HG03520 (cell line): ENCODE results near the gene UBE2V1.

Source experiments
- ATAC-seq: cut with Tn5 transposase; IDR thresholded peaks from one replicate; pipeline ENCODE4 v1.9.1; 2021; ENCODE audit warnings: mild to moderate bottlenecking, moderate library complexity; ENCODE audit not compliant: unreplicated experiment

UBE2V1 gene

DNA sequence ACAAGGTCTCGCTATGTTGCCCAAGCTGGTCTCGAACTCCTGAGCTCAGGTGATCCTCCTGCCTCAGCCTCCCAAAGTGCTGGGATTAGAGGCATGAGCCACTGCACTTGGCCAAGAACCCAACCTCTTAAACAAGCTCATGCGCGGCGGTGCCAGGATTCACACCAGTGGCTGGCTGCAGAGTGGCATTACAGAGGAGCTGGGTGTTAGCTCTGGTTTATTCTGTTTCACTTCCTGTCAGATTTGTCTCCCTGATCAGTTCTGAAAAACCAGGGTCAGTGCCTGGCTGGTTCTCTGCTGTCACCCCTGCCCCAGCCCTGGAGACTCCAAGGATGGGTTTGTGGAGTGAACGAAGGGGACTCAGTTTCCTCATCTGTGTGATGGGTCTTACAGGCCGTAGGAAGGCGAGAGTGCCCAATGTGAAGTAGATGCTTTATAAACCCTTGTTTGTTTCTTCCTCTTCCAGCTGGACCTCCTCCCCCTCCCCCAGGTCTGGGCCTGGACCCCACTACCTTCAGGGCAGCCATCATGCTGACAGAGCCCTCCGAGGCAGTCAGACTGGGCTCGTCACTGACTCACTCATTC, 63.4 kb downstream of the UBE2V1 start:
- ATAC-seq = no peak

DNA sequence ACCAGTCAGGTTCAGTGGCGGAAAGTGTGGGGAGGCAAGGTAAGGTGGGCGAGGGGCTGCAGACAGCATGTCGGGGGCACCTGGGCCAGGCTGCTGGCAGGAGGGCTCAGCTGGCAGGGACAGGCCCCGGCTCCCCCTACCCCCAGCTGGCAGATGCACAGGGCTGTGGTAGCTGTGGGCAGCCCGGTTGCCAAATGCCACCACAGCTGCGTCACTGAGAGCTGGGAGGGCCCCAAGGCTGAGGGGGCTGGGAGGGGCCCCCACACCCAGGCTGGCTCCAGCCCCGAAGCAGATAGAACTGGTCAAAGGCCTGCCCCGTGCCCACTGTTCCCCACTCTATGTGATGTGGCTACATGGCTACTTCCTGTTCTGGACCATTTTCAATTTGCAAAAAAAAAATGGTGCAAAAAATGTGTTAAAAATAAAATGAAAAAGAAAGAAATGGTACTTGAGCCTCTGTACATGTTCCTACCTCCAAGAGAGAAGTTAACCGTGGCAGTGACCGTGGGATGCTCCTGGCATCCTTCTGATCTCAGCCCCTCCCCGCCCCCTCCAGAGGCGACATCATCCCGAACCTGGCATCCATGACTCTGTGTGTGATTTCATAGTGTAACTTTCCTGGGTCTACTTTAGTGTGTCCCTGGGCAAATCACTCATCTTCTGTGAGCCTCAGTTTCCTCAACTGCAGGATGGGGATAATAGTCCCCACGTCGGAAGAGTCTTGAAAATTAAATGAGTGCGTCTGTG, 64.4 kb downstream of the UBE2V1 start:
- no peak for ATAC-seq

DNA sequence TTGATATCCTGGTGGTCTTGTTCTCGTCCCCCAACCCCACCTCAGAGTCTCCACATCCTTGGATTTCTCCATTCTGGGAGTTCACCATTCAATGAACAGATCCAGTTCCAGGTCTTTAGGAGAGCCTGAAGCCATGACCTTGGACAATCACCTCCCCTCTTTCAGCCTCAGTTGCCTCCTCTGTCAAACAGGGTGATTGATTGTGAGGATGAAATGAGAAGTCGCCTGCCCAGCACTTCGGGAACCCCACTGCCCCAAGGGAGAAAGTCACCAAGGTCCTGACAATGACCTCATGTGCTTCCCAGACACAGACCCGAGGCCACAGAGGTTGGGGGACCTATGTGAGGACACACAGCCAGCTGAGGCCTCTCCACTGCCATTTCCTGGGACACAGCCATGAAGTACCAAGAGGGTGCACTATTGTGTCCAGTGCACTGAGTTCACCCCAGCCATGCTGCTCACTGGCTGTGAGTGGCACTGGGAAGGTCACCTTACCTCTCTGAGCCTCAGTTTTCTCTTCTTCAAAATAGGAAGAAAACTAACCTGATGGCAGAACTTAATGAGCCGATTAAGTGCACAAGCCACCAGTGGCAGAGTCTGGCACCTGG, 68.5 kb downstream of the UBE2V1 start:
- no peak for ATAC-seq

DNA sequence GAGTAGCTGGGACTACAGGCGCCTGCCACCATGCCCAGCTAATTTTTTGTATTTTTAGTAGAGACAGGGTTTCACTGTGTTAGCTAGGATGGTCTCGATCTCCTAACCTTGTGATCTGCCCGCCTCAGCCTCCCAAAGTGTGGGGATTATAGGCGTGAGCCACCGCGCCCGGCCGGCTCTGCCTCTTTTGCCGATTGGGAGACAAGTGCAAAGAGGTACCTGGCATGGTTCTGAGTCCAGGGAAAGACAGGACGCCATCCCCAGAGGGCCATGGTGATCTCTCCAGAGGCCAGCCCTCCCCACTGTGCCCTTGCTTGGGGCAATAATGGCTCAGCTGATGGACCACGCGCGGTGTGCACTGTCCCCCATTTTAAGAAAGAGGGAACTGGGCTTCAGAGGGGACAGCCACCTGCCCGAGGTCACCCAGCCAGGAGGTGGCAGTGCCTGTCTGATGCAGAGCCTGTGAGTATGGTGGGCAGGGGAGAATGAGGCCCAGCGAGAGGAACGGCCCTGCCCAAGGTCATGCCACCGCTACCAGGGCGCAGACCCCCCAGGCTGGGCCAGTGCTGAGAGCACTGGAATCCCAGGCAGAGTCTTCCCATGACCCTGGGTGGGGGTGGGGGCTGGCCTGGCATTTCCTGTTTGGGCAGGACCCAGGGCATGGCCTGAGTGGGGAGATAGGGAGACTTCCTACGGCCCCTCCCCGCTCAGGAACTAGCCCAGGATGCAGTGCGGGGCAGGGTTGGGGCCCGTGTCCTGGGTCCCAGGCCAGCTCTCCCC, 69.2 kb downstream of the UBE2V1 start:
- ATAC-seq = no peak

DNA sequence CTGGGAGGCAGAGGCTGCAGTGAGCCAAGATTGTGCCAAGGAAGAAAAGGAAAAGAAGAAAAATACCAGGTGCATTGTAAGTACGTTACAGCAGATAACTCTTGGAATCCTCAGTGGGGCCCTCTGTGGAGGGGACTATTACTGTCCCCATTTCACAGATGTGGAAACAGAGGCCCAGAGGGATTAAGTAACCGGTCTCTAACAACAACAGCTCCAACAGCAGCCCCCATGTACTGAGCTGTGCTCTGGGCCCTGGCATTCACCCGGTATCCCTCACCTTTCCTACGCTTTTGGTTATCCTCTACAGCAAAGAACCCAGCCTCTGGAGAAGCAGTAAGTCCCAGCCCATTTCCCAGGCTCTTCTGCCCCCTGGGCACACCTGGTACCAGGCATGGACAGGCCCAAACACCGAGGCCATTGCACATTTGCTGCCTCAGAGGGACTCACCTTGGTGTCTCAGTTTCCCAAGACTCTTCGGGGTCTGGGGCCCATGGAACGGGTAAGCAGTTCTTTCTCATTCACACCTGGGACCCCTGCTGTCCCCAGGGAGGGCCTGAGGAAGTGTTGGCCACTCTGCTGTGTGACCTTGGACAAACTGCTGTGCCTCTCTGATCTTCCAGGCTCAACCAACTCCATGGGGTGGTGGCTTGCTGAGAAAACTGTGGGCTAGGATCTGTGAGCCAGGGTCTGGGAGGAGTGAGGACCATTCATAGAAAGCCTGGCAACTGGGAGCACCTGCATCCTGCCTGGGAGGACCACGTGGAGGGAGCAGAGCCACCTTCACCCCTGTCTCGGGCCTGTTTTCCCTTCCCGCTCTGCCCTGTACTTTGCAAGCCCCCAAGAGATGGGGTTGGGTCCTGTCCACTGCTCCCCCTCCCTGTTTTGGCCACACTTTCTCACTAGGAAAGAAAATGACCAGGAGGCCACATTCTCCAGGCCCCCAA, 70.3 kb downstream of the UBE2V1 start:
- no peak for ATAC-seq

DNA sequence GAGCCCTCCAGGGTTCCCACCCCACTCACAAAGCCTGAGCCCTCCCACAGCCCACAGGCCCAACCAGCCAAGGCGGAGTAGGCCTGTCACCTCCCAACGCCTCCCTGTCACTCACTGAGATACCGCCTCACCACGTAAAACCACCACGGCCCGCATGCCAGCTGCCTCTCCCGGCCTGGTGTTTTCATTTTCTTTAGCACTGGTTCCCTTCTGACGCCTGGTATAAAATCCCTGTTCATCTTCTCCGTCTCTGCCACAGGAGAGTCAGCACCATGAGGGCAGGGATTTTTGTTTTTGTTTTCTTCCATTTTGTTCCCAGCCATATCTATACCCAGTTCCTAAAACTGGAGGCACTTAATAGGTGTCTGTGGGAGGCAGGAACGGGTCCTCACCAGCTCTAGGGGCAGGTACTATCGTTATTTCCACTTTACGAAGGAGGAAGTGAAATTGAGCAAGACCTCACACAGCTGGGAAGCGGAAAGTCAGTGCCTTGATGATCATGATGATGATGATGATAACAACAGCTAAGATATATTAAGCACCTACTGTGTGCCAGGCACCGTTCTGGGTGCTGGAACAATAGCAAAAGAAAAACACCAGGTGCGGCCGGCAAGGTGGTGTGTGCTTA, 71.6 kb downstream of the UBE2V1 start:
- ATAC-seq = no peak

DNA sequence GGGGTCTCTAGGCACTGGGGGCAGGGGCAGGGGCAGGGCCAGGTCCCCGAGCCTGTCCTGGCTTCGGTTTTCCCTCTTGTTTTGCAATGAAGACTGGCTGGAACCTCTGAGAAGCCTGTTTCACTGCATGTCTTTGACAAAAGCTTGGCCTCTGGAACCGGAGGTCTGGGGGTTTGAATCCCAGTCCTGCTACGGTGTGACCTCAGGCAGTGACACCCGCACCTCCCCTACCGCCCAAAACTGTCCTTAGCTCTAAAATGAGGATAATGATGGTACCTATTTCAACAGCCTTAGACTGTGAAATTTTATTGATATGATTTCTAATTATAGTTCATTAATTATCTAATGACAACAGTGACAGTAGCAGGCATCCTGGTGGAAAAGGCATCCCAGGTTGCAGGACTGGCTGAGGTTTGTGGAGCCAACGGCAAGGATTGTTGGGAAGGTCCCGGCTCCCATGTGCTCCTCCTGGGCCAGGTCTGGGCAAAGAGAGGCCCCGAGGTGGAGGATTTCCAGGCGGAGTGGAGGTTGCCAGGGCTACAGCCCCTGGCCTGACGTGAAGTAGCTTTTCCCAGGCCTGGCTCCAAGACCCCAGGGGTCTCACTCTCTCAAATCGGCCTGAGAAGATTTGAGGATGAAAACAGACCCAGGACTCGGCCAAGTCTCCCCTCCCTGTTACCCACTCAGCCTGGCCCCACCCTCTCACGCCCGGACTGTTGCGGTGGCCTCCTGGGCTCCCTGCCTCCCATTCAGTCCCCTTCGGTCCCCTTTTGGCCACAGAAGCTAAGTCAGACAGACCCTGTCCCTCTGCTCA, 72.3 kb downstream of the UBE2V1 start:
- no peak for ATAC-seq

DNA sequence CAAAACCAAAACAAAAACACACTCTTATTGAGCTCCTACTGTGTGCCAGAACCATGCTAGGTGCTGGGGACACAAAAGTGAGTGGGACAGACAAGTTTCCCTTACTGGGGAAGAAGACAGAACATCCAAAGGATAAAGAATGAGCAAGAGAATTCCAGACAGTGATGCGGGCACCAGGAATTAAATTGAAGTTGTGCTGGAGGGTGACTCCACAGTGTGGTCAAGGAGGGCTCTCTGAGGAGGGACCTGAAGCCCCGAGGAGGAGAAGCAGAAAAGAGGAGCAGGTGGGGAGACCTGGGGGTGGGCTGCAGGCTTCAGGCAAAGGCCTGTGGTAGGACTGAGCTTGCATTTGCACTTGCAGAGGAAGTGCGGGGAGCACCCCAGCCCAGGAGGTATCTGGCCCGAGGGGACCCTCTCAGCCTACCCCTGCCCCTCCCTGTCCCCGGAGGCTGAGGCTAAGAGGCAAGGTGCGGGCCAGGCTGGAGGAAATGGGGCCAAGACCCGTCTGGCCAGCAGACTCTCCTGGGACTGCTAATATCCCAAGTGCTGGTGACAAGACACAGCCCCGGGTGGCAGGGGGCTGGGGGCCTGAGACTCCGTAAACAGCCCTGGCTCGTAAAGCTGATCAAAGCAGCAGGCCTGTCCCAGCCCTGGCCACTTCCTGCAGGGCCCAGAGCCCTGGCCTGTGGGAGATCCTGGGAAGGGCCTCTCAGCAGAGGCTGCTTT, 73.1 kb downstream of the UBE2V1 start:
- ATAC-seq = no peak

DNA sequence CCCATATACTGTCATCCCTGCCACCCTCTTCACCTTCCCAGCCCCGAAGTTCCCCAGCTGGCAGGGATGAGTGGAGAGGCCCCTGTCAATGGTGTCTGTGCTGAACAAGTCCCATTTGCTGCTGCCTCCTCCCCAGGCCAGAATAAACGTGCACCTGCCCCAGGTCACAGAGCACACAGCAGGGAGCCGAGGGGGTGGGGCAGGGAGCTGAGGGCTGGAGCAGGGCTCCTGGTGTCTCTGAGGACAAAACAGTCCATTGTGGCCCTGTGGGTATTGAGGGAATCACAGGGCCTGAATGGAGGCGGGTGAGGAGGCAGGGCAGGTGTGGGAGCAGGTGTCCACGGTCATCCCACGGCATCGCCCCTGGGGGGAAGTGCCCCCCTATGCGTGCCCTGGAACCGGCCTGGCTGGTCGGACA, 74.4 kb downstream of the UBE2V1 start:
- ATAC-seq = no peak

DNA sequence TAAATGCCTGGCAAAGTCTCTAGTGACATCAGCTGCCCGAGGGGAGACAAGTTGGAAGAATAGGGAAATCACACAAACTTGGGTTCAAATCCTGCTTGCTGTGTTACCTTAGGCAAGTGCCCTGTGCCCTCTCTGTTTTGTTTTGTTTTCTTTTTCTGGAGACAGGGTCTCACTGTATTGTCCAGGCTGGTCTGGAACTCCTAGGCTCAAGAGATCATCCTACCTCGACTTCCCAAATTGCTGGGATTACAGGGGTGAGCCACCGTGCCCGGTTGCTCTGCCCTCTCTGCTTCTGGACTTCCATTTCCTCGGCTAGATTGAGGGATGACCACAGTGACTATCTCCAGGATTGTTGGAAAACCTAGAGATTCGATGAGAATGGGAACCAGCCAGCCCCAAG, 74.8 kb downstream of the UBE2V1 start:
- no peak for ATAC-seq

DNA sequence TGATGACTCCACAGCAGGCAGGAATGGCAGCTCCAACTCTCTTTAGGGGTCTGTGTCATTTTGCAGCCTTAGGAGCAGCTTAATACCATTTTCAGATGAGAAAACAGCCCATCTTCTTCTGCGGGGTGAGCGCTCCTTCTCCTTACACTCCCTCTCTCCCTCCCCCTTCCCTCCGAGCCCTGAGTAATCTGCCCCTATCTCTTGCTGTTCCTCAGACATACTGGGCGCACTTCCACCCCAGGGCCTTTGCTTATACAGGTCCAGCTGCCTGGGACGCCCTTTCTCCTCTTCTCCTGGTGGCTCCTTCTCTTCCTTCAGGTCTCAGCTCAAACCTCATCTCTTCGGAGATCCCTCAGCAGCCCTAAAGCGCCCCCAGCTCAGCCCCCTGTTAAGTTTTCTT, 75.4 kb downstream of the UBE2V1 start:
- no peak for ATAC-seq

DNA sequence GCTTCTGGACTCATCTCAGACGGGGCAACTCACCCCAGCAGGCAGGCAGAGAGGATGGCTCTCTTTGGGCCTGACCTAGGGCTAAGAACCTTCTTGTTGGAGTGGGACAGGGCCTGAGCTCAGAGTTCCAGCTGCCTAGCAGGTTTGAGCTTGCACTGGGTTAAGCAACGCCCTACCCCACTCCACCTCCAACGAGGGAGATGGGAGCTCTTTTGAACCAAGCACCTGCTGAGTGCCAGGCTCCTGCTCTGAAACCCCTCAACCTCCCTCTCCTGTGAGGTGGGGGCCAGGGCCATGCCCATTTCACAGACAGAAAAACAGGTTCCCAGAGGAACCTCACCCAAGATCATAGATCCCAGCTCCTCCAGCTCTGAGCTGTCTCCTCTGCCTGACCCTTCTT, 75.8 kb downstream of the UBE2V1 start:
- ATAC-seq = no peak

DNA sequence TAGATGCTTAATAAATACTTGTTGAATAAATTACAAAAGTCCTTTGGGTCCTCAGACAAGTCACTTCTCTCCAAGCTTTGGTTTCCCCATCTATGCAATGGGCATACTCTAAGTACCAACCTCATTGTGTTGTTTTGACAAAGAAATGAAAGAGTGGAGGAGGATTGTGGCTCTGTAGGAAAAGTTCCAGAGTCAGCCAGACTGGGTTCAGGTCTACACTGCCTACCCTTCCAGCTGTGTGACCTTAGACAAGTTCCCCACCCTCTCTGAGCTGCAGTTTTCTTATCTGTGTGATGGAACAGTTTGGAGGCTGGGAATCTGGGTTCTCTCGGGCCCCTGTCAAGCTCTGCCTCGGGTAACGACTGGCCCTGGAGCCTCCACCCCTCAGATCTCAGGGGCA, 76.2 kb downstream of the UBE2V1 start:
- no peak for ATAC-seq

DNA sequence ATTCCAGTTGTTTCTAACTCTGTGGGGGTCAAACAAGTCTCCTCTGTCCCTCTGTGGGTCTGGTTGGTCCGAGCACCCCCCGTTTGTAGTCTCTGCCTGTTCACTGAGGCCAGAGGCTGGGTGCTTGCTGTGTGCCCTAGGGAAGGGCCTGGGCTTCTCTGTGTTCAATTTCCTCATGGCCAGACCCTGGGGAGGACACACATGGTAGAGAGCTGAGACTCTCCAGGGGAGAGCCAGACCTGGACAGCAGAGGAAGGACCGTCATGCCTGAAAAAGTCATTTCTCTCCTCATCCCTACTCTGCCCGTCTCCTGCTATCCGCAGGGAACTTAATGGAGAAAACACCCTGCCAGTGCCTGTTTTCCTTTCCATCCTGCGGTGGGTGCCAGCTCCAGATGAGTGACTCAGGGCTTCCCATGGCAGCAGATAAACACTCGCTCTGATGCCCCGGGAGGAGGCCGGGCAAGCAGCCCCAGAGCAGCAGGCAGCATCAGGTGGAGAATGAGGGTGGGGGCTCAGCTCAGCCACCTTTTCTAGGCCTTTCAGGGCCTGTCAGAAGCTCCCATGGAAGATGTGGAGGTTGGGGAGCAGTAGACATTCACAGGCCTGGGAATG, 78.3 kb downstream of the UBE2V1 start:
- no peak for ATAC-seq

DNA sequence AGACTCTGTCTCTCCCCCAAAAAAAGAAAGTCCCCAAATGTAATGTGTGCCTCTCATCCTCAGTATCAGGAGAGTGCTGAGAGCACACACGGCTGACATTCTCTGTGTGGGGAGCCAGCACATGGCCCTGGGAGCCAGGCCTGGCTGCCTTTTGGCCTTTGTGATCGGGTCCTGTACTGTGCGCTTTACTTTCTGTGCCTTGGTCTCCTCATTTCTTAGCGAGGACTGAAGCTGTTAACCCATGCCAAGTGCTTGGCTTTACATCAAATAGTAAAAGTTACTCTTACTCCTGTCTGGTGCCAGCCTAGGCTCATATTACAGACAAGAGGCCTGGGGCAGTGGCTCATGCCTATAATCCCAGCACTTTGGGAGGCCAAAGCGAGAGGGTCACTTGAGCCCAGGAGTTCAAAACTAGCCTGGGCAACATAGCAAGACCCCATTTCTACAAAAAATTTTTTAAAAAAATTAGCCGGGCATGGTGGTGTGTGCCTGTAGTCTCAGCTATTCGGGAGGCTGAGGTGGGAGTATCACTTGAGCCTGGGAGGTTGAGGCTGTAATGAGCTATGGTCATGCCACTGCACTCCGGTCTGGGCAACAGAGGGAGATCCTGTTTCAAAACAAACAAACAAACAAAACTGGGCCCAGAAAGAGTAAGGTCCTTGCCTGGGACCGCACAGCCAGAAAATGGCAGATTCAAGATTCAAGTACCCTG, 79.8 kb downstream of the UBE2V1 start:
- no peak for ATAC-seq
